ACHN (cell line): Measurements from ENCODE around the gene PLEKHA6.
"Not testable (repeated sequence)": the region's sequence is repeated elsewhere in the genome, so short reads cannot be mapped to it uniquely, and the experiment has no call there.

Source experiments
- DNase-seq: peaks from one replicate; pipeline ENCODE4 v3.0.0-alpha.2; 2015
- in situ Hi-C: cut with HindIII; loops from 2 replicates; pipeline ENCODE4 v1.10.0; 2017; ENCODE audit warnings: low sequenced_read_pairs, low pct_ligation_motif_present, low pct_unique_long_range_greater_than_20kb

The PLEKHA6 gene

DNA sequence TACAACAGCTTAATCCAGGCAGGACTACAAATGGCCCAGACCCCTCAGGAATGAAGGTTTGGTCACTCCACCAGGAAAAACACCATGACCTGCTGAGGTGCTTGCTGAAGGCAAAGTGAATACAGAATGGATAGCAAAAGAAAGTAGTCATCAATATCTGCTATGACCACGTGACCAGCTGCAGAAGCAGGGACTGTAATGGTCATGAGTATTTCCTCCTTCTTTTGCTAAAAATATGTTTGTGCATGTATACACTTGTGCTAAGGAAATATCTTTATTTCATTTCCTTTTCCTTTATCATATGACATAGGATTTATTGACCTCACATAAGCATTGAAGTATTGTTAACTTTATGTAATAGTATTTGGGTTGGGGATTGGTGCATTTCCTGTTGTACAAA lies 119.5 kb downstream of the PLEKHA6 start:
- DNase-seq = no peak
- in situ Hi-C loops = no loop called here

DNA sequence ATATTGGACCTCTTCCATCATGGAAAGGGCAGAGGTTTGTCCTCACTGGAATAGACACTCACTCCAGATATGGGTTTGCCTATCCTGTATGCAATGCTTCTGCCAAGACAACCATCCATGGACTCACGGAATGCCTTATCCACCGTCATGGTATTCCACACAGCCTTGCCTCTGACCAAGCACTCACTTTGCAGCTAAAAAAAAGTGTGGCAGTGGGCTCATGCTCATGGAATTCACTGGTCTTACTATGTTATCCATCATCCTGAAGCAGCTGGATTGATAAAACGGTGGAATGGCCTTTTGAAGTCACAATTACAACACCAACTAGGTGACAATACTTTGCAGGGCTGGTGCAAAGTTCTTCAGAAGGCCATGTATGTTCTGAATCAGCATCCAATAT lies 120.3 kb downstream of the PLEKHA6 start:
- in situ Hi-C loops = not testable (repeated sequence)

DNA sequence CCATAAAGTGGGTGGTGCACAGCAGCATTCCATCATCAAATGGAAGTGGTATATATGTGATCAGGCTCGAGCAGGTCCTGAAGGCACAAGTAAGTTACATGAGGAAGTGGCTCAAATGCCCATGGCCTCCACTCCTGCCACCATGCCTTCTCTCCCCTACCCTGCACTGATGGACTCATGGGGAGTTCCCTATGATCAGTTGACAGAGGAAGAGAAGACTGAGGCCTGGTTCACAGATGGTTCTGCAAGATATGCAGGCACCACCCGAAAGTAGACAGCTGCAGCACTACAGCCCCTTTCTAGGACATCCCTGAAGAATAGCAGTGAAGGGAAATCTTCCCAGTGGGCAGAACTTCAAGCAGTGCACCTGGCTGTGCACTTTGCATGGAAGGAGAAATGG lies 121.2 kb downstream of the PLEKHA6 start:
- in situ Hi-C loops, DNase-seq: not testable (repeated sequence)

More for the DNA sequence above, 120.3 kb downstream of the PLEKHA6 start:
- not testable (repeated sequence) for DNase-seq

DNA sequence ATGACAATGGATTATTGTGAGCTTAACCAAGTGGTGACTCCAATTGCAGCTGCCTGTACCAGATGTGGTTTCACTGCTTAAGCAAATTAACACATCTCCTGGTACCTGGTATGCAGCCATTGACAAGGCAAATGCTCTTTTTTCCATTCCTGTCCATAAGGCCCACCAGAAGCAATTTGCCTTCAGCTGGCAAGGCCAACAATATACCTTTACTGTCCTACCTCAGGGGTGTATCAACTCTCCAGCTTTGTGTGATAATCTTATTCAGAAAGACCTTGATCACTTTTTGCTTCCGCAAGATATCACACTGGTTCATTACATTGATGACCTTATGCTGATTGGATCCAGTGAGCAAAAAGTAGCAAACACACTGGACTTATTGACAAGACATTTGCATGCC lies 122.2 kb downstream of the PLEKHA6 start:
- in situ Hi-C loops, DNase-seq: not testable (repeated sequence)

DNA sequence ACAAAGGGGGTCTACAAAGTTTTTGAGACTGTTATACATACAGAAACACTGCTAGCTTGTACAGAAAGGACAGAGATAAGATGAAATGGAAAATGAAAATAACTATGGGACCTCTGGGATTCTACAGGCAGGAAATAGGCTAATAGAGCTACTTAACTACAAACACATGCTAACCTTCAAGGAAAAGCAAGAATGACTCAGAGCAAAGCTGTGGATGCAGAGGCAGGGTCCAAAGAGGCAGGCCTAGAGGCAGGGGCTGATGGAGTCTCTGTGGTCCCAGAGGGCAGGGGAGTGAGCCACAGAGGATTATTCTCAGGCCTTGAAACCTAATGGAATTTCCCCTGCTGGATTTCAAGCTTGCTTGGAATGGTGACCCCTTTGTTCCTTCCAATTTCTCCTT lies 127.2 kb downstream of the PLEKHA6 start:
- no peak for DNase-seq
- in situ Hi-C loops = no loop called here

DNA sequence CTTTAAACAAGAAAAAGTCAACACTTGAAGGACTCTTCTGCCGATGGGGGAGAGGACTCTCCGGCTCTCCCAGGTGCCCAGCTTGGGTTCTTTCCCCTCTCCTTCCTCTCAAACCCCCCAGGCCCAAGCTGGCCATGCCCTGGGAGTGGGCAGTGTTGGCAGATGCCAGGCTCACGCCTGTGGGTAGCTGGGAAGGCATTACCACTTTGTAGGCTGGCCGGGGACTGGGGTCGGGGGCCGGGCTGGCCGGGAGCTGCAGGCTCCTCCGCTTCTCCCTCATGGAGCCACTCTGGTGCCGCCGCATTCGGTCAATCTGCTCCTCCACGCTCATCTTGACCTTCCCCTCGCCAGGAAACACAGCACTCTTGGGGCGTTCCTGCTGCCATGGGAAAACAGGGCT lies 129.5 kb downstream of the PLEKHA6 start:
- in situ Hi-C loops = no loop called here

DNA sequence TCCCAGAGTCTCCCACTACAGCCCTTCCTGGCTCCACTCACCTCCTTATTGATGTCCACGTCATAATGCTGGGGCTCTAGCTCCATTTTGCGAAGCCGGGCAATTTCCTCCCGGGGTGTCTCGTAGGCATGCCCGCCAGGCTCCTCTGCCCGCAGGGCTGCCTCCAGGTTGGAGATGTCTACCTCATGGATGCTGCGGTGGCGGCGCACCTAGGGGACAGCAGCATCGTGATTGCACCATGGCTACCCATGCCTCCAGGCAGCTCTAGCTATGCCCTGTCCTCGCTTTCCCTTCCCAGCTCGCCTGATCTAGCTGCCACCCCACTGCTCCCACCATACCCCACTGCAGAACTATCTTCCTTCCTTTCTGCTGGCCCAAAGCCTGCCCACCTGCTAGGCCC lies 130.8 kb downstream of the PLEKHA6 start:
- in situ Hi-C loops = no loop called here
- no peak for DNase-seq

More for the DNA sequence above, 129.5 kb downstream of the PLEKHA6 start:
- no peak for DNase-seq

DNA sequence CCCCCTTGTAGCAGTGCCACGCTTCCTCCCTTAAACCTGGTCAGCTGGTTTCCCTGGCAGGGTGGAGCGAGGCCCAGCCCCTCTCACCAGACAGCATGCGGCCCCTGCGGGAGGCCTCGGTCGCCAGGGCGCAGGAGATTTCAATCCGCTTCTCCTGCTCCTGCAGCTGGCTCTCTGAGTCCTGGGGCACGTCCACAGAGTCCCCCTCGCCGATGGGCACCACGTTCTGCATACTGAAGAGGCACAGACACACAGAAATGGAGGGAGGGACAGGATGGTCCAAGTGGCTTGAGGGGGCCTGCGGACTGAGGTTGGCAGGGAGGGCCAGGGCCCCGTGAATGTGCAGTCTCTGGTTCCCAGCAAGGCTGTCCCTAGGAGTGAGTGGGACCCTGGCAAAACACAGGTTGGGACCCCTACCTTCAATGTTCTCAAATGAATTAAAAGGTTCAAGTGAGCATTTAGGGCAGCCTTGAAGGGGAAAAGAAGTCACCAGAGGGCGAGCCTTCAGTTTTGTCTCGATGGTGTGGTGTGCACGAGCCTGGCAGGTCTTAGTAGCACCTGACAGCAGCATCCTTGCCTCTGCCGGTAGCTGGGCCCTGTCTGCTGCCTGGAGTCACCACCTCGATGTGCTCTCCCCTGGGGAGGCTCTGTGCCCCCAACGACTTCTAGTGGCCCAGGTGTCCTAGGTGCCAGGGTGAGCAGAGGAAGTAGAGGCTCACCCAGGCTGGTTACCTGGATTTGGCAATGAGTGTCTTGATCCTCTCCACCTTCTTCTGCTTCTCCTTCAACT lies 131.5 kb downstream of the PLEKHA6 start:
- in situ Hi-C loops = no loop called here

DNA sequence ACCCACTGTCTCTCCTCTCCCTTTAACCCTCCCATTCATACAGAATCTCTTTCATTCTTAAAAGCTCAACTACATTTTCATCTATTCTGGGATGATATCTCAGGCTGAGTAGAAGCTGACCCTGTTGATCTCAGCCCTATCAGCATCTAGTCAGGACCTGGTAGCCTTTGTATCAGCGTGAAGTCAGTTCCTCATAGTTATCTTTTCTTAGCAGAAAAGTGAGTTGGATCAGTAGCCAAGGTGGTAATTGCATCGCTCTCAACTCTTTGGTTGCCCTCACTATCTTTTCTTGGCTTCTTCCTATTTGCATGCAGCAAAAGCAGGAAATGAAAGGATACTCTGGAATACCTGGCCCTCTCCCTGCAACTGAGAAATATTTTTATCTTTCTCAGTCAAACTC lies 132.4 kb downstream of the PLEKHA6 start:
- no peak for DNase-seq
- in situ Hi-C loops = no loop called here

More for the DNA sequence above, 131.5 kb downstream of the PLEKHA6 start:
- no peak for DNase-seq

DNA sequence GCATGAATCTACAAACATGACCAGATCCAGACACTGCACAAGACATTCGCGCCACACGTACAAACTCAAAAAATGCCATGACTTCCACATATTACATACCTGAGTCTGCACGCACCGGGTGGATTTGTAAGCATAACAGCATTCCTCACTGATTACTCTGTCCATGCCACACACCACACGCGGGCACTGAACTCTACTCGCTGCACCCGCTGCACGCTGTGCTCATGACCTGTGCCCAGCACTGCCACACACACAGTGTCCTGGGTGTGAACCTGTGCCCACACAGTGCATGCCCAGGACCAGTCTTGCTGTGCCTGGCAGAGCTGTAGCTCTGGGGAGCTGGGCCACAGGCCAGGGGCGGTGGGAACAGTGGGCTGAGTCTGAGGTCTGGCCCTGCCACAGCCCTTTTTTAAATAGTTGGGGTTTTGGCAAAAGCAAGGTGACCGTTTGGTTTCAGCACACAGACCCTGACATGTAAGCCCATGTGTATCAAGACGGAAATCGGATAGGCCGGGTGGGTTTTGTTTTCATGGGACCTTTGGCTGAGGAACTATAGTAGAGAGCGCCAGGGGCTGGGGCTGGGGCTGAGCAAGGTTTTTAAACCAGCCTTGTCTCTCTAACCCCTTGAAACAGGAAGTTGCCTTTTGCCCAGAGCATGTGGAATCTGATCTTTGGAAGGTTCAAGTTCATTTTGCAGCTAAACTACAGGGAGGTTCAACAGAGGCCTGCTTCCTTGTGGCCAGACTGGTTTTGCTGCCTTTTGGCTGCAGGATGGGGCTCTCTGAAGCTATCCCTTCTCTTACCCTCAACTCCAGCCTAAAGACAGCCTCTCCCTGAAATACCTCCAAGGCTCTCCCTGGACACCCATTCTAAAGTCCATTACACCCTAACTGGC lies 133.6 kb downstream of the PLEKHA6 start:
- DNase-seq = no peak
- in situ Hi-C loops = no loop called here

DNA sequence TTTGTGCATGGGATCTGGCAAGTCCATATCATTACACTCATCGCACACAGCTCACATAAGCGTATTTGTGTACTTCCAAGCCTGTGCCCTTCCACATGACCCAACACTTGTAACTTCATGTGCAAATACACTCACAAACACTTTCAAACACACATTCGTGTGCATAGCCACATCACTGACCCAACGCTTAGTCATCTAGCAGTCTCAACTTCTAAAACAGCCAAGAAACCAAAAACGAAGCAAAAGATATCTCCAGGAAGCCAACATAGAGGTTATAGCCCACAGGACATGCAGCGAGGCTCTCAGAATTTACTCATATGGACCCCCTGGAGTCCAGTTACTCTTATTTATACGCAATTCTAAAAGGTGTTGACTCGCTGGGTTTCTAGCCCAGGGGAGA lies 135.1 kb downstream of the PLEKHA6 start:
- in situ Hi-C loops = no loop called here
- no peak for DNase-seq

DNA sequence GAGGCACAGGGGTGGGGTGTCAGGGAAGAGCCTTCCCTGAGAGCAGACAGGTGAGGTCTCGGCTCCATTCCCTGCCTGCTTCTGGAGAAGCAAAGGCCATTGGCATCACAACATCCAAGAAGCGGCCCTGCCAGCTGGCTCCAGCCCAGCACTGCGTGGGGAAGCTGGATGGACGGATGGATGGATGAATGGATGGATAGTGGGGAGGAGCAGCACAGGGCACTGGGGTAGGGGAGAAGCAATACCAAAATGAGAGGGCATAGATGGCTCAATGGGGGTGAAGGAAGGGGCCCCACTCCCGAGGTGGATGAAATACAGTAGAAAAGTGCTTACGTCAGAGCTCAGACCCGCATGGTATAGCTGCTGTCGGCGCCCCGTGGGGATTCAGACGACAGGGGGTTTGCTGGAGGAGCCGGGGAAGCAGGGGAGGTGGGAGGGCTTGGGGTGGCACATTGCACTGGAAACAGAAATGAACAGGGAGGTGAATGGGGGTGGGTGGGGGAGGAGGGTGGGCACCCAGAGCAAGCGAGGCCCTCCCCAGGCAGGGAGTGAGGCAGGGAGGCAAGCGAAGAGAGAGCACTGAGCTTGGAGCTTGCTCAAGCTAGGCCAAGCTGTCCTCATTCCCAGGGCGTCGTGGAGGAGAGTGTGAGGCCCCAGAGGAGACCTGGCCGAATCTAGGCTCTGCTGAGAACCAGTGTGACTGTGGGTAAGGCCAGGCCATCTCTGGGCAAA lies 136.4 kb downstream of the PLEKHA6 start:
- DNase-seq = no peak
- in situ Hi-C loops = no loop called here

DNA sequence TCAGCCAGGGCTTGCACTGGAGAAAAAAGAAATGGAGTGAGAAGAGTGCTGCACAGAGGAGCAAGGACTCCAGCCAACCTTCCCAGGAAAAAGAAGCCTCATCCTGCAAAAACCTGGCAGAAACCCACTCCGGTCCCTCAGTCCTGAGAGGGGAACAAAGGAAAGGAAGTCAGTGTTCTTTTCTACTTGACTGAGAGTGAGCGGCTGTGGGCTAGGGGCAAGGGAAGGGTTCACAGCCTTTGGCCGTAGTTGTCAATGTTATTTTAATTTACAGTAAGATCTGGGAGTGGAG lies 137.0 kb downstream of the PLEKHA6 start:
- DNase-seq = no peak

DNA sequence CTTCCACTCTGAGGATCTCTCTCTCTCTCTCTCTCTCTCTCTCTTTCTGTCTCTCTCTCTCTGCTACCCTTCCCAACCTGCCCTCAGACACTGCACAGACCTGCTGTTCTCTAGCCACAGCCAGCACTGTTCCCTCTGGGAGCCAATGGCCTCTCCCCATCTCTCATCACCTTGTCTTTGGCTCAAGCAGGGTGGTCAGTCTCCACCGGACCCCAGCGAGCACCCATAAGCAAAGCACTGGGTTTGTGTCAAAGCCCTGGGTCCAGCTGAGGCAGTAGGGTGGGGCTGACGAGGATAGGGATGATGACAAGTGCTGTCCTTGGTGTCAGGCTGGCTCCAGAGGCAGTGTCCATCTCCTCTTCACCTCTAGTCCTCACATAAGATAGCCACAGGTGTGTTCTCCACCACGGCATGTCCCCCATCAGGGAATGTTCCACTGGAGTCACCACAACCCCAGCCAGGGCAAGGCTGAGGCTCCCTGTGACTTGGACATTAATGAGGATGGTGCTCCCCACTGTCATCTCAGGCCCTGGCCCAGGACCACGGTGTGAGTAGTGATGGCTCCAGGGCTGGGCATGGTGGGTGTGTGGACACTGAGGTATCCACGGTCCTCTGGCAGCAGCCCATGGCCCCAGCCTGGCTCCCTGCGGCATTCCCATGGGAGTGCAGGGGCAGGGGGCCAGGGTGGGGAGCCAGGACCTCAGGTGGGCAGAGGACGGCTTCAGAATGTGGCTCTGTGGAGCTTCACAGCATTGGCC lies 137.5 kb downstream of the PLEKHA6 start:
- DNase-seq = no peak
- in situ Hi-C loops = no loop called here

More for the DNA sequence above, 137.0 kb downstream of the PLEKHA6 start:
- in situ Hi-C loops = no loop called here

DNA sequence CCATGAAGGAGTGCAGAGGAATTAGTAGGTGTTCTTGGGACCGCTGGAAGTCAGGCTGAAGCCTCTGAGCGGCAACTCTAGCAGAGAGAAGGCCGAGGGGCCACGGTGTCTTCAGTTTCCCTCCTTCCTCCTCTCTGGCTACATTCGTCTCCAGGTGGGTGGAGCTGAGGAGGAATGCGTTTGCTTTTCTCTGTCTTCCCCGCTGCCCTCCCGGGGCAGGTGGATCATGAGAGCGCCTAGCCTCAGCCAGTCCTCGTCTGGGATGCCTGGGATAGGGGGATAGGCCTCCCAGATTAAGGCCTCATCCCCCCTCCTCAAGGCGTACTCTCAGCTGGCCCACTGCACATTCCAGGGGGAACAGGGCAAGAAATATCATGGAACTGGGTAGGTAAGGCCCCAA lies 138.5 kb downstream of the PLEKHA6 start:
- in situ Hi-C loops = no loop called here

DNA sequence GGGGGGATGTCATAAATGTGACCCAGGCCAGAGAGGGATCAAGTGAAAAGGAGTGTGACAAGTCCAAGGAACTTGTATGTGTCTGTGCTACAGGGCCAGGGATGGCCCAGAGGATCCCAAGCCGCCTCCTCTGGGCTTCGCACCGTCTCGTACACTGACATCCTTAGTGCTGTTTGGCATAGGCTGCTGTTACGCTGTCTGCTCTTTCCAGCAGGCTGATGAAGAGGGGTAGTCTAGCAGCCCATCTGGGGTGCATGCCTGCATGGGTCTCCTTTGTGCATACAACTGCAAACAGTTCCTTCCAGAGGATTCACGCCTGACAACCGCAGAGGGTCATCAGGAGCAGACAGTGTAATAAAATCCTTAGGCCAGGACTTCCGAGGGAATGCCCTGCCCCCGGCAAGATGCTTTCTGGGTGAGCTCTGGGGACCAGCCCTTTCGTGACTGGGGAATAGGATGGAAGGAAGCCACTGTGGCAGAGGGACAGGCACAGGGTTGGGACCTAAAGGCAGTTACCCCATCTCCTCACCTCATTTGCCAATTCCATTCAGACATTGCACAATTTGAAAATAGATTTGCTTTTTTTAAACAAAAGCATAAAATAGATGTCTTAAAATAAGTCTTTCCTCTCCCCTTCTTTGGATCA lies 139.6 kb downstream of the PLEKHA6 start:
- in situ Hi-C loops = no loop called here
- DNase-seq = no peak

More for the DNA sequence above, 138.5 kb downstream of the PLEKHA6 start:
- no peak for DNase-seq

DNA sequence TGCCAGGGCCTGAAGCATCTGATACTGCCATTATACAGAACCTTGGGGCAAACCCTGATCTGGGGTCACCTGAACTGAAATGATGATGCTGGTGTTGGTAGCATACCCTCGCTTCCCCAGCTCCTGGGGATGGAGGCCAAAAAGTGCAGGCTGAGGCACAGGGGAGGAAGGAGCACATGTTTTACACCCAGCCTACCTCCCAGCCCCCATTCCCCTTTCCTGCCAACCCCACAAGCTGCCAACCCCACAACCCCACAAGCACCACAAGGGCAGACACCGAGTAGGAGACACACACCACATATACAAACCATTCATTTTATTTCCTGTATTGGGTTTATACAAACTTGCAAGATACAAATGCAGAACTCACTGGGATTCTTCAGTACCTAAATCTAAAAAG lies 141.2 kb downstream of the PLEKHA6 start:
- in situ Hi-C loops = no loop called here
- DNase-seq = no peak

DNA sequence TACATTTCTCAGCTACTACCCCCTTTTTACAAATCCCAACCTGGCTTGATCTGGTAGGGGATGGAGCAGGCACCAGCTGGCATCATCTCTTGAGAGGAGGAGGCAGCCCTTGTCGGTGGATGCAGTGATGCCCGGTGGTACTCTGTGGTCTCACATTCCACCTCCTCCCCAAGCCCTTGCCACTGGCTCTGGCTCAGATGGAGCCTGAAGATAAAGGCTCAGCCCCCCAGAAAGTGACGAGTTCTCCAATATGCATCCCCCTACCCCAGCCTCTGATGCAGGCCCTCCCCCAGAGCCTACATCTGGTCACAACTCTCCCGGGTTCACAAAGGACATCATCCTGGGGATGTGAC lies 142.1 kb downstream of the PLEKHA6 start:
- DNase-seq = no peak
- in situ Hi-C loops = no loop called here
